Lower leg skin (tissue), 4 donors: ENCODE data around the gene C1orf167. TPM values are rescaled to one million over a fixed set of nuclear protein-coding genes. Genes with fewer than 3 reads are reported as not detected.

Experiments
- DNase-seq, 2 donors: peaks; one replicate each; pipeline ENCODE4 v3.0.0-alpha.2; 2019; ENCODE audit warnings: low spot score in 2 of 2
- H3K4me3 ChIP-seq: fragments of 200-600 bp; sonication (generic); 2 replicates; pipeline ENCODE4 v1.5.1; 2017; ENCODE audit warnings: mild to moderate bottlenecking, low read depth; ENCODE audit not compliant: poor library complexity, severe bottlenecking
- CTCF ChIP-seq, 3 donors: fragments of 450-650 bp; IDR thresholded peaks; one replicate each; pipeline ENCODE4 v1.5.1; 2016; ENCODE audit warnings: antibody characterized with exemption in 3 of 3, mild to moderate bottlenecking in 3 of 3, moderate library complexity in 2 of 3
- POLR2A ChIP-seq, 2 donors: fragments of 450-650 bp; IDR thresholded peaks; one replicate each; pipeline ENCODE4 v1.6.1; 2016 to 2017; ENCODE audit warnings: antibody characterized with exemption in 2 of 2, mild to moderate bottlenecking in 1 of 2, moderate library complexity in 1 of 2
- WGBS, 2 donors: methylation state at CpG; one replicate each; pipeline ENCODE4 v1.1.5; 2018; 5-methylcytosine and 5-hydroxymethylcytosine counted together
- intact Hi-C: fragments of 100-400 bp; cut with DNase I; formaldehyde crosslinking; loops from one replicate; pipeline ENCODE4 v1.15.0; 2023; ENCODE audit warnings: low total_unique reads
- total RNA-seq, 4 donors: library from RNA; depleted of rRNA; stranded (reverse); fragments of >200 nt; gene quantifications; one replicate each; pipeline ENCODE4 v1.1.0, GENCODE V29; 2016

The C1orf167 gene
- total RNA-seq, 4 donors from 2014 or later, result 1.6 to 2.8 TPM; not detected in 2

GRCh38 chr1:11761285-11761684, 708 bp upstream of the C1orf167 start:
- TF ChIP-seq CTCF (IDR thresholded peaks at IDR 0.05) (no peak), POLR2A (IDR thresholded peaks at IDR 0.05) (no peak)
- intact Hi-C loops, result no loop called here
- 76 to 89% methylated on average over 6 of the region's 6 CpGs for WGBS, 2 donors
- no peak for DNase-seq
- H3K4me3 ChIP-seq, result no peak overlapping the region

GRCh38 chr1:11764115-11764514, 2.1 kb downstream of the C1orf167 start:
- TF ChIP-seq CTCF (IDR thresholded peaks at IDR 0.05) (no peak), POLR2A (IDR thresholded peaks at IDR 0.05) (no peak)
- no peak for DNase-seq
- intact Hi-C loops, result no loop called here
- 83 to 90% methylated on average over 2 to 3 of the region's 3 CpGs for WGBS, 2 donors
- no peak overlapping the region for H3K4me3 ChIP-seq

GRCh38 chr1:11764519-11764918, 2.5 kb downstream of the C1orf167 start:
- WGBS, 2 donors, result 86% methylated on average over 7 of the region's 7 CpGs
- no peak overlapping the region for H3K4me3 ChIP-seq
- TF ChIP-seq CTCF (IDR thresholded peaks at IDR 0.05) (no peak), POLR2A (IDR thresholded peaks at IDR 0.05) (no peak)
- intact Hi-C loops, result no loop called here
- no peak for DNase-seq

GRCh38 chr1:11765661-11766428, 3.9 kb downstream of the C1orf167 start:
- H3K4me3 ChIP-seq, result no peak overlapping the region
- intact Hi-C loops, result no loop called here
- no peak for DNase-seq
- WGBS, 2 donors, result 81 to 84% methylated on average over 16 to 19 of the region's 19 CpGs
- TF ChIP-seq POLR2A (IDR thresholded peaks at IDR 0.05) (no peak), CTCF (IDR thresholded peaks at IDR 0.05) (no peak)

GRCh38 chr1:11766429-11766776, 4.4 kb downstream of the C1orf167 start:
- no peak overlapping the region for H3K4me3 ChIP-seq
- TF ChIP-seq CTCF (IDR thresholded peaks at IDR 0.05) (no peak), POLR2A (IDR thresholded peaks at IDR 0.05) (no peak)
- no peak for DNase-seq
- WGBS, 2 donors, result 83 to 86% methylated on average over 12 to 14 of the region's 14 CpGs
- intact Hi-C loops, result no loop called here
